ENCODE results near the gene IPO9. TPM values are rescaled to one million over a fixed set of nuclear protein-coding genes. Genes with fewer than 3 reads are reported as not detected.

IPO9 gene
- total RNA-seq, 1 experiment from 2014 or later: 76.2 TPM

DNA sequence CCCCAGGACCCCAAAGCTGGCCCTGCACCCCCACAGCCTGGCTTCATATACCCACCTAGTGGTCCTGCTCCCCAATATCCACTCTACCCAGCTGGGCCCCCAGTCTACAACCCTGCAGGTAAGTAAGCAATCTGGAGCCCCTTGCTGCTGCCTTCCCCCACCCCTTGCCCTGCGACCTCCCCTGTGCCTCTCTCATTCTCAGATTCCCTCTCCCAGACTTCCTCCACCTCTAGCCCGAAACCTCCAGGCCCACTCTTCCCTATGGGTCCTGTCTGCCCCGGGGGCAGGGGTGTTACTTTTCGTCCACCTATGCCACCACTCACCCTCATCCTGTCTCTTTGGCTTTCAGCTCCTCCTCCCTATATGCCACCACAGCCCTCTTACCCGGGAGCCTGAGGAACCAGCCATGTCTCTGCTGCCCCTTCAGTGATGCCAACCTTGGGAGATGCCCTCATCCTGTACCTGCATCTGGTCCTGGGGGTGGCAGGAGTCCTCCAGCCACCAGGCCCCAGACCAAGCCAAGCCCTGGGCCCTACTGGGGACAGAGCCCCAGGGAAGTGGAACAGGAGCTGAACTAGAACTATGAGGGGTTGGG is 62.6 kb downstream of the IPO9 start:
- Histone ChIP-seq H3K36me3 (ENCODE audit: low read depth) (no peaks in the 10 kb centered on the region), H3K4me2 (no peak overlapping the region), H3F3A (ENCODE audit: insufficient read depth, low read depth) (peaks cover 27% of the 10 kb centered on the region), H3K9me3 (ENCODE audit: insufficient read depth, low read depth) (no peaks in the 10 kb centered on the region), H3K4me3 (no peak overlapping the region), H2AFZ (no peak overlapping the region), H3K9me2 (ENCODE audit: insufficient read depth) (no peaks in the 10 kb centered on the region), H3K79me2 (ENCODE audit: low read depth) (no peaks in the 10 kb centered on the region), H3K27me3 (ENCODE audit: insufficient read depth, low read depth) (no peaks in the 10 kb centered on the region), H4K20me1 (ENCODE audit: insufficient read depth) (no peaks in the 10 kb centered on the region), H3K4me1 (replicated peaks; ENCODE audit: insufficient read depth) (peaks cover 15% of the 10 kb centered on the region), H3K27ac (no peak overlapping the region)
- TF ChIP-seq EZH2 (IDR thresholded peaks at IDR 0.05; ENCODE audit: low read depth): no peak
- DNase-seq: no peak
- ChIA-PET POLR2A (ENCODE audit: unreplicated experiment) (no interaction called here), CTCF (no interaction called here)
- BruUV-seq (replicated peaks): no TSS peak
- intact Hi-C loops (cut with micrococcal nuclease; ENCODE audit: unreplicated experiment): no loop called here

DNA sequence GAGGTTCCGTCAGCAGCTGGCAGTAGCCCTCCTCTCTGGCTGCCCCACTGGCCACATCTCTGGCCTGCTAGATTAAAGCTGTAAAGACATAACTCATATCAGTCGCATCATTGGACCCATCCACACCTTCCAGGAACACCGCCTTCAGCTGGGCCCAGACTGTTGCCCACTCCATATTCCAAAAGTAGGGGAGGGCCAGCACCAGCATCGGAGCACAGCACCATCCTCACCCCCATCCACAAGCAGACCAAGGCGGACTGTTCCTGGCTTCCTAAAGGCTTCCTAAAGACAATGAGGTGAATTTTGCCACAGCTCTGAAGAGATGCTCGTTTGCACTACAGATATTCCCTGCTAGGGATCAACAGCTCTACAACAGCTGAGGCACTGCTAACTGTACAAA is 63.3 kb downstream of the IPO9 start:
- Histone ChIP-seq H3K79me2 (ENCODE audit: low read depth) (no peaks in the 10 kb centered on the region), H3F3A (ENCODE audit: insufficient read depth, low read depth) (peaks cover 34% of the 10 kb centered on the region), H3K27me3 (ENCODE audit: insufficient read depth, low read depth) (no peaks in the 10 kb centered on the region), H3K9me3 (ENCODE audit: insufficient read depth, low read depth) (no peaks in the 10 kb centered on the region), H3K27ac (no peak overlapping the region), H3K36me3 (ENCODE audit: low read depth) (no peaks in the 10 kb centered on the region), H3K9me2 (ENCODE audit: insufficient read depth) (no peaks in the 10 kb centered on the region), H3K4me3 (no peak overlapping the region), H2AFZ (no peak overlapping the region), H4K20me1 (ENCODE audit: insufficient read depth) (no peaks in the 10 kb centered on the region), H3K4me1 (replicated peaks; ENCODE audit: insufficient read depth) (peaks cover 22% of the 10 kb centered on the region), H3K4me2 (no peak overlapping the region)
- intact Hi-C loops (cut with micrococcal nuclease; ENCODE audit: unreplicated experiment): no loop called here
- CTCF ChIA-PET: interaction anchor here (0.7 kb wide), 1 partner anchor 86 kb away, joined by 5 read pairs; no protein-coding TSS in a partner anchor
- POLR2A ChIA-PET (ENCODE audit: unreplicated experiment): no interaction called here
- DNase-seq: peak in 1 of 2 experiments; percentile 27
- no TSS peak for BruUV-seq (replicated peaks)
- TF ChIP-seq, protein P1, sequence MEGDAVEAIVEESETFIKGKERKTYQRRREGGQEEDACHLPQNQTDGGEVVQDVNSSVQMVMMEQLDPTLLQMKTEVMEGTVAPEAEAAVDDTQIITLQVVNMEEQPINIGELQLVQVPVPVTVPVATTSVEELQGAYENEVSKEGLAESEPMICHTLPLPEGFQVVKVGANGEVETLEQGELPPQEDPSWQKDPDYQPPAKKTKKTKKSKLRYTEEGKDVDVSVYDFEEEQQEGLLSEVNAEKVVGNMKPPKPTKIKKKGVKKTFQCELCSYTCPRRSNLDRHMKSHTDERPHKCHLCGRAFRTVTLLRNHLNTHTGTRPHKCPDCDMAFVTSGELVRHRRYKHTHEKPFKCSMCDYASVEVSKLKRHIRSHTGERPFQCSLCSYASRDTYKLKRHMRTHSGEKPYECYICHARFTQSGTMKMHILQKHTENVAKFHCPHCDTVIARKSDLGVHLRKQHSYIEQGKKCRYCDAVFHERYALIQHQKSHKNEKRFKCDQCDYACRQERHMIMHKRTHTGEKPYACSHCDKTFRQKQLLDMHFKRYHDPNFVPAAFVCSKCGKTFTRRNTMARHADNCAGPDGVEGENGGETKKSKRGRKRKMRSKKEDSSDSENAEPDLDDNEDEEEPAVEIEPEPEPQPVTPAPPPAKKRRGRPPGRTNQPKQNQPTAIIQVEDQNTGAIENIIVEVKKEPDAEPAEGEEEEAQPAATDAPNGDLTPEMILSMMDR (conservative IDR thresholded peaks at IDR 0.05): no peak
- TF ChIP-seq EZH2 (IDR thresholded peaks at IDR 0.05; ENCODE audit: low read depth): no peak

DNA sequence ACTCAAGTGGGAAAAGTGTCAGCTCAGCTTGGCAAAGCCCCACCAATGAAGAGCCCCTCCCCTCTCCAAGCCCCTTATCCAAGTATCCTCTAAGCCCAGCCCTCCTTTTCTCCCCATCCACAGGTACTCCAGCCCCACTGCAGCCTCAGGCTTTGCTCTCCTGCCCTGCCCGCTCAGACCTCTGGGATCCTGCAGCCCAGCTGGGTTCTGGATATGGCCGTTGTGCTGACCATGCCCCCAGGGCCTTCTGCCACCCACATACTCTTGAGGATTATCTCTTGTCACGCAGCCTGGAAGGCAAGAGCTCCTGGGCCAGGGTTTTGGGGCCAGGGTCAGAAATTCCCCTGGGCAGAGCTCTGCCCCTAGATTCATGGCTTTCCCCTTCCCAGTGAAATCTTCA is 64.5 kb downstream of the IPO9 start:
- H4K20me1 ChIP-seq (ENCODE audit: insufficient read depth): no peaks in the 10 kb centered on the region
- H2AFZ ChIP-seq: no peak overlapping the region
- H3K27ac ChIP-seq: no peak overlapping the region
- no peak overlapping the region for H3K4me3 ChIP-seq
- H3K9me3 ChIP-seq (ENCODE audit: insufficient read depth, low read depth): no peaks in the 10 kb centered on the region
- H3K27me3 ChIP-seq (ENCODE audit: insufficient read depth, low read depth): no peaks in the 10 kb centered on the region
- TF ChIP-seq, protein P1 (conservative IDR thresholded peaks at IDR 0.05): no peak
- TF ChIP-seq EZH2 (IDR thresholded peaks at IDR 0.05; ENCODE audit: low read depth): no peak
- no TSS peak for BruUV-seq (replicated peaks)
- intact Hi-C loops (cut with micrococcal nuclease; ENCODE audit: unreplicated experiment): no loop called here
- no peaks in the 10 kb centered on the region for H3K79me2 ChIP-seq (ENCODE audit: low read depth)
- POLR2A ChIA-PET (ENCODE audit: unreplicated experiment): no interaction called here
- CTCF ChIA-PET: no interaction called here
- peak in 1 of 2 experiments; percentile 15 for DNase-seq
- no peaks in the 10 kb centered on the region for H3K9me2 ChIP-seq (ENCODE audit: insufficient read depth)
- no peak overlapping the region for H3K4me2 ChIP-seq
- peaks cover 23% of the 10 kb centered on the region for H3K4me1 ChIP-seq (replicated peaks; ENCODE audit: insufficient read depth)
- H3F3A ChIP-seq (ENCODE audit: insufficient read depth, low read depth): peaks cover 41% of the 10 kb centered on the region
- H3K36me3 ChIP-seq (ENCODE audit: low read depth): no peaks in the 10 kb centered on the region
